H1 (cell line): ENCODE data around the gene KXD1. TPM values are rescaled to one million over a fixed set of nuclear protein-coding genes. Genes with fewer than 3 reads are reported as not detected.

ENCODE experiments used
- CTCF ChIA-PET: fragments of 300-600 bp; sonication (Branson Sonifier 250); formaldehyde crosslinking; loops from one replicate; lab custom pipeline; 2021; ENCODE audit not compliant: partially characterized antibody; lab: Charles Lee
- POLR2A ChIA-PET: fragments of 300-600 bp; sonication (Branson Sonifier 250); formaldehyde crosslinking; loops from one replicate; lab custom pipeline; 2021; ENCODE audit warnings: inconsistent platforms; ENCODE audit not compliant: partially characterized antibody; lab: Charles Lee
- DNase-seq, 2 experiments: peaks; one replicate each; pipeline versions ENCODE4 v3.0.0 to v3.0.0-alpha.2; 2010 to 2022; ENCODE audit warnings: low spot score in 2 of 2, low read depth in 1 of 2, mixed read lengths in 1 of 2
- FAIRE-seq: peaks from 2 replicates; lab custom pipeline; 2011; peaks lifted over from hg19 to GRCh38; lab: Jason Lieb, UNC
- H2AFZ ChIP-seq: 2 replicates; pipeline ENCODE4 v1.8.1; 2012; ENCODE audit warnings: low read length, inconsistent platforms
- H2AK5ac ChIP-seq: 2 replicates; pipeline ENCODE4 v1.6.1; 2013; ENCODE audit warnings: low read depth, low read length
- H2BK120ac ChIP-seq: replicated peaks from 2 replicates; pipeline ENCODE3; 2013; ENCODE audit warnings: low read depth, low read length, inconsistent platforms
- H2BK12ac ChIP-seq: 2 replicates; pipeline ENCODE4 v1.6.1; 2013; ENCODE audit warnings: low read depth, low read length
- H2BK15ac ChIP-seq: 2 replicates; pipeline ENCODE4 v1.6.1; 2013; ENCODE audit warnings: low read length
- H2BK20ac ChIP-seq: 2 replicates; pipeline ENCODE4 v1.6.1; 2013; ENCODE audit warnings: low read length
- H2BK5ac ChIP-seq: 2 replicates; pipeline ENCODE4 v1.6.1; 2013; ENCODE audit warnings: low read depth, low read length
- H3K14ac ChIP-seq: 2 replicates; pipeline ENCODE4 v1.6.1; 2013; ENCODE audit warnings: inconsistent platforms; ENCODE audit not compliant: insufficient read length
- H3K18ac ChIP-seq: 2 replicates; pipeline ENCODE4 v1.6.1; 2013; ENCODE audit warnings: low read length; ENCODE audit errors: extremely low read depth
- H3K23ac ChIP-seq: 2 replicates; pipeline ENCODE4 v1.6.1; 2013; ENCODE audit warnings: inconsistent platforms; ENCODE audit not compliant: insufficient read length
- H3K23me2 ChIP-seq: 2 replicates; pipeline ENCODE4 v1.6.1; 2013; ENCODE audit warnings: low read depth, low read length
- H3K27ac ChIP-seq: 2 replicates; pipeline ENCODE4 v1.6.1; 2011; ENCODE audit warnings: low read depth, low read length, inconsistent platforms
- H3K27me3 ChIP-seq, 4 experiments: replicated peaks in 1 of 4; 1 replicate in 1 of 4; 2 replicates in 3 of 4; pipeline versions ENCODE4 v1.6.1 to v1.8.1; 2011 to 2013; ENCODE audit warnings: low read length in 3 of 4, mild to moderate bottlenecking in 3 of 4, inconsistent platforms in 2 of 4, mixed read lengths in 2 of 4, moderate library complexity in 1 of 4; ENCODE audit not compliant: control insufficient read depth in 3 of 4, insufficient read depth in 3 of 4; ENCODE audit errors: extremely low read depth in 1 of 4
- H3K36me3 ChIP-seq, 4 experiments: 2 replicates each; pipeline versions ENCODE4 v1.6.1 to v1.8.1; 2011 to 2013; ENCODE audit warnings: mild to moderate bottlenecking in 4 of 4, low read length in 3 of 4, moderate library complexity in 2 of 4, control low read depth in 1 of 4, inconsistent platforms in 1 of 4; ENCODE audit not compliant: insufficient read depth in 4 of 4, control insufficient read depth in 2 of 4
- H3K4ac ChIP-seq: replicated peaks from 2 replicates; pipeline ENCODE3; 2013; ENCODE audit warnings: low read length, low read depth, mixed read lengths, inconsistent platforms; ENCODE audit not compliant: insufficient read length
- H3K4me1 ChIP-seq, 4 experiments: replicated peaks in 1 of 4; 1 replicate in 1 of 4; 2 replicates in 3 of 4; pipeline versions ENCODE4 v1.6.1 to v1.8.1; 2011 to 2013; ENCODE audit warnings: low read length in 3 of 4, inconsistent platforms in 2 of 4, mixed read lengths in 1 of 4; ENCODE audit not compliant: insufficient read depth in 4 of 4, control insufficient read depth in 3 of 4
- H3K4me2 ChIP-seq, 2 experiments: 2 replicates each; pipeline versions ENCODE4 v1.6.1 to v1.8.1; 2011 to 2013; ENCODE audit warnings: low read depth in 2 of 2, low read length in 2 of 2, control low read depth in 1 of 2, inconsistent platforms in 1 of 2, mild to moderate bottlenecking in 1 of 2; ENCODE audit not compliant: insufficient read depth in 1 of 2
- H3K4me3 ChIP-seq, 4 experiments: fragments of 200-600, 300-600 bp in 1 of 4; sonication (generic), shearing (Covaris generic), sonication (Bioruptor Twin) in 1 of 4; 2 replicates each; pipeline versions ENCODE4 v1.5.1 to v1.8.1; 2011 to 2016; ENCODE audit warnings: low read length in 4 of 4, low read depth in 3 of 4, control low read depth in 2 of 4, inconsistent platforms in 2 of 4, mild to moderate bottlenecking in 2 of 4, mixed read lengths in 1 of 4, moderate library complexity in 1 of 4; ENCODE audit not compliant: insufficient read depth in 2 of 4; ENCODE audit errors: extremely low read depth in 1 of 4
- H3K56ac ChIP-seq: replicated peaks from 2 replicates; pipeline ENCODE3; 2013; ENCODE audit warnings: low read depth, mild to moderate bottlenecking, mixed read lengths, low read length, inconsistent platforms; ENCODE audit not compliant: insufficient read length
- H3K79me1 ChIP-seq: 2 replicates; pipeline ENCODE4 v1.6.1; 2013; ENCODE audit warnings: low read depth, low read length, control low read depth
- H3K79me2 ChIP-seq, 2 experiments: 2 replicates each; pipeline versions ENCODE4 v1.6.1 to v1.8.1; 2012 to 2013; ENCODE audit warnings: low read length in 2 of 2, mild to moderate bottlenecking in 2 of 2, inconsistent platforms in 1 of 2; ENCODE audit not compliant: insufficient read depth in 2 of 2, control insufficient read depth in 1 of 2
- H3K9ac ChIP-seq, 4 experiments: replicated peaks in 1 of 4; 1 replicate in 1 of 4; 2 replicates in 3 of 4; pipeline versions ENCODE4 v1.6.1 to v1.8.1; 2011 to 2013; ENCODE audit warnings: low read depth in 3 of 4, low read length in 3 of 4, control low read depth in 2 of 4, mild to moderate bottlenecking in 2 of 4, moderate library complexity in 2 of 4, inconsistent platforms in 1 of 4; ENCODE audit errors: extremely low read depth in 1 of 4
- H3K9me3 ChIP-seq, 2 experiments: 2 replicates each; pipeline versions ENCODE4 v1.6.1 to v1.8.1; 2012 to 2013; ENCODE audit warnings: mild to moderate bottlenecking in 2 of 2, moderate library complexity in 2 of 2, control low read depth in 1 of 2, inconsistent platforms in 1 of 2, low read depth in 1 of 2, low read length in 1 of 2, mixed read lengths in 1 of 2; ENCODE audit not compliant: insufficient read depth in 2 of 2
- H4K20me1 ChIP-seq, 2 experiments: replicated peaks in 1 of 2; 2 replicates each; pipeline versions ENCODE3 to v1.8.1; 2011 to 2013; ENCODE audit warnings: inconsistent platforms in 2 of 2, low read length in 2 of 2, mild to moderate bottlenecking in 1 of 2; ENCODE audit not compliant: insufficient read depth in 2 of 2, control insufficient read depth in 1 of 2
- H4K5ac ChIP-seq: 2 replicates; pipeline ENCODE4 v1.6.1; 2013; ENCODE audit warnings: low read length, low read depth, mixed read lengths, inconsistent platforms; ENCODE audit not compliant: insufficient read length
- H4K8ac ChIP-seq: 2 replicates; pipeline ENCODE4 v1.8.0; 2013; ENCODE audit warnings: mild to moderate bottlenecking, moderate library complexity, low read length, inconsistent platforms; ENCODE audit not compliant: insufficient read depth; ENCODE audit errors: extremely low read depth
- H4K91ac ChIP-seq: replicated peaks from 2 replicates; pipeline ENCODE3; 2013; ENCODE audit warnings: low read length, mixed read lengths, inconsistent platforms; ENCODE audit not compliant: insufficient read length
- BRCA1 ChIP-seq: IDR thresholded peaks from 2 replicates; pipeline ENCODE4 v1.6.1; 2012; ENCODE audit warnings: low read depth, low read length, improper control_type of control experiment
- CEBPB ChIP-seq: IDR thresholded peaks from 2 replicates; pipeline ENCODE4 v1.6.1; 2012; ENCODE audit warnings: low read depth, low read length
- CHD2 ChIP-seq: IDR thresholded peaks from 2 replicates; pipeline ENCODE4 v1.6.1; 2012; ENCODE audit warnings: low read length, improper control_type of control experiment
- EP300 ChIP-seq, 2 experiments: IDR thresholded peaks; 1 replicate in 1 of 2; 2 replicates in 1 of 2; pipeline ENCODE4 v1.6.1; 2011 to 2012; ENCODE audit warnings: low read depth in 2 of 2, low read length in 2 of 2, mild to moderate bottlenecking in 2 of 2, borderline replicate concordance in 1 of 2, inconsistent platforms in 1 of 2, moderate library complexity in 1 of 2
- EZH2 ChIP-seq: fragments of 200-600 bp; sonication (generic); IDR thresholded peaks from 2 replicates; pipeline ENCODE4 v1.7.1; 2012; ENCODE audit warnings: low read depth, mild to moderate bottlenecking, moderate library complexity, low read length, inconsistent platforms; ENCODE audit not compliant: severe bottlenecking
- JUN ChIP-seq: IDR thresholded peaks from 2 replicates; pipeline ENCODE4 v1.6.1; 2011; ENCODE audit warnings: low read depth, mild to moderate bottlenecking, improper control_type of control experiment, low read length
- RFX5 ChIP-seq: IDR thresholded peaks from 2 replicates; pipeline ENCODE4 v1.6.1; 2011; ENCODE audit warnings: low read depth, low read length, improper control_type of control experiment, borderline replicate concordance
- SRF ChIP-seq: IDR thresholded peaks from 2 replicates; pipeline ENCODE4 v1.6.1; 2011; ENCODE audit warnings: mild to moderate bottlenecking, low read depth, low read length, moderate library complexity
- ZNF274 ChIP-seq: IDR thresholded peaks from 2 replicates; pipeline ENCODE4 v1.7.0; 2012; ENCODE audit warnings: low read length, borderline replicate concordance; ENCODE audit errors: extremely low read depth
- WGBS, 2 experiments: shearing (Covaris generic) in 1 of 2; methylation state at CpG; one replicate each; pipeline versions ENCODE4 v1.1.6 to v1.1.7; 2013 to 2015; ENCODE audit warnings: low lambda C conversion rate in 2 of 2, mixed read lengths in 2 of 2, inconsistent platforms in 1 of 2, low coverage in 1 of 2, missing lambda C conversion rate in 1 of 2; ENCODE audit not compliant: insufficient replicate concordance in 2 of 2, insufficient coverage in 1 of 2, insufficient read length in 1 of 2; ENCODE audit errors: extremely low coverage in 1 of 2, missing lambda C conversion rate in 1 of 2; 5-methylcytosine and 5-hydroxymethylcytosine counted together
- polyA plus RNA-seq, 7 experiments: library from polyadenylated mRNA; depleted of rRNA in 3 of 7; stranded (reverse) in 5 of 7; unstranded in 2 of 7; fragments of >200 nt in 5 of 7; fragments of 200-250 nt in 2 of 7; gene quantifications; 1 replicate in 5 of 7; 2 replicates in 1 of 7; 4 replicates in 1 of 7; pipeline versions ENCODE4 v1.2.1 to v1.2.3, GENCODE V29; 2011 to 2013; ENCODE audit warnings: missing spikeins in 2 of 7, mixed read lengths in 2 of 7
- total RNA-seq: library from RNA; stranded (reverse); fragmentation: NEBNext Ultra II Directional; extraction: Animal tissue kit (Norgen Biotek cat#: 25700); gene quantifications from 2 replicates; pipeline ENCODE4 v1.2.1, GENCODE V29; 2021
- TF ChIP-seq, protein P1 (sequence below): IDR thresholded peaks from 2 replicates; pipeline ENCODE4 v1.6.1; 2011; ENCODE audit warnings: low read depth, mild to moderate bottlenecking, low read length; ENCODE audit not compliant: insufficient read depth
- TF ChIP-seq, protein P2 (sequence below): IDR thresholded peaks from 2 replicates; pipeline ENCODE4 v1.6.1; 2012; ENCODE audit warnings: inconsistent platforms

Gene KXD1
- total and polyA plus RNA-seq, 2 of the 8 experiments (the other 6 are each of a cell fraction or from before 2014, with no cell fraction given) = 115 to 267 TPM

DNA sequence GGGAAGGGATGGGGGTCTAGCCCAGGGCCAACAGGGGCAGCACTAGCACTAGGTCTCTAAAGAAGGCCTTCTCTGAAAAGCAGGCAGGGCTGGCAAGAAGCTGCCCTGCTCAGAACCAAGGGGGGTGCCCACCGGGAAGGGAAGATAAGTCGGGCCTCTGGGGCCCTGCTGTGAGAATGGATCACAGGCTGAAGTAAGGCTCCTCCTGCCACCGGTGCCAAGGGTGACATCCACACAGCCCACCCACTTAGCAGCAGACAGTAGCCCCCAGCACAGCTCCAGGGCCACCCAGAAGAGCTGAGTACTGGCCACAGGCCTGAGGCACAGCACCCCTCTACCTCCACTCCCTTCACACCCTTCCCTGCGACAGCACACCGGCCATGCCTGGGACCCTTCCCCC is 41.7 kb upstream of the KXD1 start:
- H3K79me1 ChIP-seq = peaks cover 23% of the 10 kb centered on the region
- H4K91ac ChIP-seq = no peak overlapping the region
- H3K27me3 ChIP-seq = no peaks in the 10 kb centered on the region
- no peak overlapping the region for H2BK12ac ChIP-seq
- FAIRE-seq (no peak), DNase-seq (no peak)
- no peak overlapping the region for H4K5ac ChIP-seq
- peak overlapping the region; percentile 39; the same call in 1 of the 2 replicates for H4K8ac ChIP-seq
- H3K27ac ChIP-seq = no peak overlapping the region
- ChIA-PET POLR2A (interaction anchor here (1.0 kb wide), 1 partner anchor 14 kb away, joined by 3 read pairs; no protein-coding TSS in a partner anchor), CTCF (interaction anchor here (1.1 to 32.9 kb wide), 6 partner anchors 9 to 157 kb away, joined by 3 to 458 read pairs (median 4); no protein-coding TSS in a partner anchor)
- no peak overlapping the region for H3K14ac ChIP-seq
- H3K9ac ChIP-seq = no peak overlapping the region
- peaks cover 5% of the 10 kb centered on the region; the same call in 1 of the 2 replicates for H3K23me2 ChIP-seq
- no peak overlapping the region for H2BK5ac ChIP-seq
- no peak overlapping the region for H3K4ac ChIP-seq
- no peak overlapping the region for H2AK5ac ChIP-seq
- H3K23ac ChIP-seq = no peak overlapping the region
- no peaks in the 10 kb centered on the region for H3K36me3 ChIP-seq
- no peak overlapping the region for H3K18ac ChIP-seq
- H3K4me2 ChIP-seq = no peak overlapping the region
- H3K79me2 ChIP-seq = peaks cover 0 to 69% of the 10 kb centered on the region in 2 experiments; a peak in 2 of 4 replicates
- no peak overlapping the region for H2AFZ ChIP-seq
- peaks cover 17 to 35% of the 10 kb centered on the region in 2 experiments for H4K20me1 ChIP-seq
- no peak overlapping the region for H2BK120ac ChIP-seq
- H2BK20ac ChIP-seq = no peak overlapping the region
- no peak overlapping the region for H2BK15ac ChIP-seq
- no peak for TF ChIP-seq SRF
- TF ChIP-seq ZNF274 = no peak
- TF ChIP-seq BRCA1 = no peak
- no peak for TF ChIP-seq RFX5
- TF ChIP-seq EZH2 = no peak
- TF ChIP-seq, protein P1, sequence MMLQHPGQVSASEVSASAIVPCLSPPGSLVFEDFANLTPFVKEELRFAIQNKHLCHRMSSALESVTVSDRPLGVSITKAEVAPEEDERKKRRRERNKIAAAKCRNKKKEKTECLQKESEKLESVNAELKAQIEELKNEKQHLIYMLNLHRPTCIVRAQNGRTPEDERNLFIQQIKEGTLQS = no peak
- TF ChIP-seq, protein P2, sequence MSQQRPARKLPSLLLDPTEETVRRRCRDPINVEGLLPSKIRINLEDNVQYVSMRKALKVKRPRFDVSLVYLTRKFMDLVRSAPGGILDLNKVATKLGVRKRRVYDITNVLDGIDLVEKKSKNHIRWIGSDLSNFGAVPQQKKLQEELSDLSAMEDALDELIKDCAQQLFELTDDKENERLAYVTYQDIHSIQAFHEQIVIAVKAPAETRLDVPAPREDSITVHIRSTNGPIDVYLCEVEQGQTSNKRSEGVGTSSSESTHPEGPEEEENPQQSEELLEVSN = no peak
- no peak for TF ChIP-seq JUN
- TF ChIP-seq CEBPB = no peak
- no peak for TF ChIP-seq CHD2
- no peak for TF ChIP-seq EP300 (IDR thresholded peaks at IDR 0.05; ENCODE audit: borderline replicate concordance in 1 of 2, low read depth in 2 of 2, low read length in 2 of 2)
- H3K4me3 ChIP-seq = no peak overlapping the region
- H3K56ac ChIP-seq = no peak overlapping the region
- WGBS, 2 experiments = 81% methylated on average over 5 of the region's 5 CpGs; no CpG with 5 or more reads in 1 of the 2 experiments
- H3K4me1 ChIP-seq = peaks cover 0 to 4% (median 2%) of the 10 kb centered on the region in 4 experiments; a peak in 5 of 7 replicates
- H3K9me3 ChIP-seq = no peaks in the 10 kb centered on the region
